C4-2B (cell line): ENCODE measurements around the gene EMX1.

Source experiments
- ZFX ChIP-seq: fragments of 450-650 bp; IDR thresholded peaks from 2 replicates; pipeline ENCODE4 v1.6.1; 2017
- TF ChIP-seq, protein P1 (sequence below): fragments of 450-650 bp; conservative IDR thresholded peaks from 2 replicates; pipeline ENCODE4 v1.5.1; 2017; ENCODE audit warnings: mild to moderate bottlenecking

DNA sequence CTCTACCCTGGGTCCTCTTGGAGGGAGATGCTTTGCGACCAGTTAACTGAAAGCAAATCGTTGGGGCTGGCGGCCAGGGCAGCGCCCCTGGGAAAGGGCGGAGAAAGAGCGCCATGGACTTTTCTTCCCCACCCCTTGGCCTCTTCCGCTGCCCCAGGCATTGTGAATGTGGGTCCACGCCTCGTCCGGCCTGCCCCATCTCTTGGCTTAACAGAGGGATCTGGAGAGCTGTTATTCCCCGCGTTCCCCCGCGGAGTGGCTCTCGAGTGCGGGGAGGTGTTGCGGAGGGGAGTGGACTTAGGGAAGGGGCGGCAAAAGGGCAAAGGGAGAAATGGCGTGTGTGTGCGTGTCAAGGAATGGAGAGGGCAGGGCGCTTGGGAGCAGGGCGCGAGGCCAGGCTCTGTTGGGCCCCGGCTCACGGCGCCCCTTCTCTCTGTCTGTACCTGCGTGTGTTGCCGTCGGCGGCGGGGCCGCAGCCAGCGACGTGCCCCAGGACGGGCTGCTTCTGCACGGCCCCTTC, 6.6 kb downstream of the EMX1 start:
- TF ChIP-seq, protein P1, sequence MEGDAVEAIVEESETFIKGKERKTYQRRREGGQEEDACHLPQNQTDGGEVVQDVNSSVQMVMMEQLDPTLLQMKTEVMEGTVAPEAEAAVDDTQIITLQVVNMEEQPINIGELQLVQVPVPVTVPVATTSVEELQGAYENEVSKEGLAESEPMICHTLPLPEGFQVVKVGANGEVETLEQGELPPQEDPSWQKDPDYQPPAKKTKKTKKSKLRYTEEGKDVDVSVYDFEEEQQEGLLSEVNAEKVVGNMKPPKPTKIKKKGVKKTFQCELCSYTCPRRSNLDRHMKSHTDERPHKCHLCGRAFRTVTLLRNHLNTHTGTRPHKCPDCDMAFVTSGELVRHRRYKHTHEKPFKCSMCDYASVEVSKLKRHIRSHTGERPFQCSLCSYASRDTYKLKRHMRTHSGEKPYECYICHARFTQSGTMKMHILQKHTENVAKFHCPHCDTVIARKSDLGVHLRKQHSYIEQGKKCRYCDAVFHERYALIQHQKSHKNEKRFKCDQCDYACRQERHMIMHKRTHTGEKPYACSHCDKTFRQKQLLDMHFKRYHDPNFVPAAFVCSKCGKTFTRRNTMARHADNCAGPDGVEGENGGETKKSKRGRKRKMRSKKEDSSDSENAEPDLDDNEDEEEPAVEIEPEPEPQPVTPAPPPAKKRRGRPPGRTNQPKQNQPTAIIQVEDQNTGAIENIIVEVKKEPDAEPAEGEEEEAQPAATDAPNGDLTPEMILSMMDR, result no peak
- TF ChIP-seq ZFX, result no peak
